GM12874 (cell line): Measurements from ENCODE around the gene MAPK12.

Experiments used
- CTCF ChIP-seq: IDR thresholded peaks from 2 replicates; pipeline ENCODE4 v1.5.1; 2011; ENCODE audit warnings: low read depth, mild to moderate bottlenecking, control low read depth, low read length, moderate library complexity; ENCODE audit not compliant: insufficient read depth

Gene MAPK12

DNA sequence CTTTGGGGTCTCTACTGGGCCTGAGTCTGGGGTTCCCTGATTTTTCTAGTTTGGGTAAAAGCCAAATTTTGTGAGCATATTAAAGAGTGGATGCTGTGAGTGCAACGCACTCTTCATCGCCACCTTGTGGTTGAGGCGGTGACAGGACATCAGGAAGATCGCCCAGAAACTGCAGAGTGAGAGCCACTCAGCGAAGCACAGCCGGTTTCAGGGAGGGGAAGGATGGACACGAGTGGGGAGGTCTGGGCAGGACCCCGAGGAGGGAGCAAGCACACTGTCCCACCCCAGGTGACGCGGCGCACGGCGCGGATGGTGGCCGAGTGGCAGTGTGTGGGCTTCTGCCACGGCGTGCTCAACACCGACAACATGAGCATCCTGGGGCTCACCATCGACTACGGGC lies 51.6 kb downstream of the MAPK12 start:
- TF ChIP-seq CTCF = peak; percentile 85

DNA sequence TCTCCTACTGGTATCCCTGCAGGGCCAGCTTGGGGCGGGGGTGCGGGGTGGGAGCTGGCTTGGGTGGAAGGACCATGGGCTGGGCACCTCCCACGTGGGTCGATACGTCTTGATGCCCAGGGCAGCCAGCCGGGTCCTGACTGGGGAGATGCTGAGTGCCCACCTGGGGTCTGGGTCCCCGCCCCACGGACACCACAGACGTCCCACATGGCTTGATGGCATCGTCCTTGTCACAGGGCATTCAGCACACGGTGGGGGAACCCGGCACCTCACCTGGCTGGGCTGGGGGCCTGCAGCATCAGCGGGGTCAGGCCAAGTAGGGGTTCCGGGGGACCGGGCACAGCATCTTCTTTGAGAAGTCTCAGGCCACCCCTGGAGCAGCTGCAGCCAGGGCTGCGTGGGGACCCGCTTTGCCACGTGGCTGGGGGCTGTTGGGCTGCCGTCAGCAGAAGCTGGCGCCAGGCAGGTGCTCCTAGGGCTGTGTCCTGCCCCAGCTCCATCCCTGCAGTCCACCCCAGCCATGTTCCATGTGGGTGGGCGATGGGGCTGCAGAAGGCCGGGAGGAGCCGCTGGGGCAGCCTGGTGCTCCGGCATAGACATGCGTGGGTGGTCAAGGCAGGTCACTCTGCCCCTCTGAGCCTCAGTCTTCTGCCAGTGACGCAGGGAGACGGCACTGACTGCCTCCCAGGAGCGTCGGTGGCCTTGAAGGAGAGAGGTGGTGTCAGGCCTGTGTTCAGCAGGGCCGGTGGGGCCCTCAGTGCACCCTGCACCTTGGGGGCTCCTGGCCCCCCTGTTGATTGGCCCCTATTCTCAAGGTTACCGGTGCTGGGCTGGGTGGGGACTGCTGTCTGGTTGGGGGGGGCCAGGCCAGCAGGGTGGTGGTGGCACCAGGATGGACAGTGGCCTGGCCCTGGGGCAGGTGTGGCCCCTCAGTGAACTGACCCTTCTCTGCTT lies 52.3 kb downstream of the MAPK12 start:
- no peak for TF ChIP-seq CTCF

DNA sequence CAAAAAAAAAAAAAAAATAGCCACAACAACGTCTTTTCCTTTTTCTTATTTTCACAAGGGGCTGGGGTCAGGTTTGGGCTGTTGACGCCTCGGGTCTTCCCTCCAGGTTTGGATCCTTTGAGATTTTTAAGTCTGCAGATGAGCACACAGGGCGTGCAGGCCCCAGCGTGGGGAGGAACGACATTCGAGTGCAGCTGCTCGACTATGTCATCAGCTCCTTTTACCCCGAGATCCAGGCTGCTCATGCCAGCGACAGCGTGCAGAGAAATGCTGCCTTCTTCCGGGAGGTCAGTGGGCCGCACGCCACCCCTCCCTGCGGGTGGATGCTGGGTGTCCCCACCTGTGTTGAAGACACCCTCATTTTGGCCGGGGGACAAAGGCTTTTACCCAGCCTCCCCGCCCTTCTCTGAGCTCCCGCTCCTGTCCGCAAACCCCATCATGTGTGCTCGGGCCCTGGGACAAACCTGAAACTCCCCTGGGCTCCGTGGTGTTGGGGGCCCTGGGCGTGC lies 53.0 kb downstream of the MAPK12 start:
- no peak for TF ChIP-seq CTCF

DNA sequence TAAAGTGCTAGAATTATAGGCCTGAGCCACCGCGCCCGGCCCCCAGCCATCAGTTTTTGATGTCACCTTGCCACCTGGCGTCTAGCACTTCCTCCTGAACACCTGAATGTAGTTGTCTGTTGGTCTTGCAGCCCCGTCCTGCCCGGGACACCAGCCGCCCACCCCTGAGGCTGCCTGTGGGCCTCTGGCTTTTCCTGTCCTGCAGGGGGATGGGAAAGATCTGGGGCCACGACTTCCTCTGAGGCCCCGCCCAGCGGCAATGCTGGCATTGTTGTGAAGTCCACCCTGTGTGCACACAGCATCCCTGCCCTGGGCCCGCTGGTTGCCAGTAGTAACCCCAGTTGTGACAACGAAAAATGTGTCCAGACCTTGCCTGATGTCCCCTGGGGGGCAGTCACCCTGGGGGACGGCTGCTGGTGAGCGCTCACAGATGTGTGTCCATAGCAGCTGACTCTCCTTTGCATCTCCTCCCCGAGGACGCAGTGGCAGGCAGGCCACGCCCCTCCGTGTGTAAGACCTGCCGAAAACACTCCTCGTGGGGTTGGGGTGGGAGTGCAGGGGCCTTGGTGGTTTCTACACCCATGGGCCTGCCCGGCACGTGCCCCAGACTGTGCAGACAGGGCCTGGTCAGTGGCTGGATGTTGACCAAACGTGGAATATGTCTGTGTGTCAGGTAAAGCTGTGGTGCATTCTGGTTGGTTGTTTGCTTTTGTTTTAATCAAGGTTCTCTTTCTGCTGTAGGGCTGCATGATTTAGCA lies 53.9 kb downstream of the MAPK12 start:
- TF ChIP-seq CTCF = no peak

DNA sequence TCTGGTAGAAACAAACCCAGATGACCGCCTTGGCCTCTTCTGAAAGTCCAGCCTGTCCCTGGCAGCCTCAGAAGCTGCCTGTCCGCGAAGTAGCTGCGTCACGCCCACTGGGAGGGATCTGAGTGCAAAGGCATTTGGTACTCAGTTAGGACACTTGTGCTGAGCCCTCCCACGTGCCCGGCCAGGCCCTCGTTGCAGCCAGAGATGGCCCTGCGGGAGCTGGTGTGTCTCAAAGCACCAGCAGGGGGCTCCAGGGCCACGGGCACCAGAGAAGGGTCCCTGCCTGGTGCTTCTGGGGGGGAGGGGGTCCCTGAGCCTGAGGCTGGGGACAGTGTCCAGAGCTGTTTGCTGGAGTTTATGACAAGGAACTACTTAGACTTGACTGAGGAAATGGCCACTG lies 54.9 kb downstream of the MAPK12 start:
- peak; percentile 45; the same call in 1 of the 2 replicates for TF ChIP-seq CTCF

GRCh38 chr22:50205781-50206569 lies 55.5 kb downstream of the MAPK12 start:
- no peak for TF ChIP-seq CTCF
